ENCODE data around the gene NFKBIL1.

Gene NFKBIL1

GRCh38 chr6:31541658-31542521, 5.5 kb upstream of the NFKBIL1 start, which contains the start of gene DDX39B:
Gene DDX39B, minus strand, starts transcription at chr6:31542003. Its CDS starts 1,471 bp downstream, at chr6:31540532.
- peak within 1 kb of the TSS; percentile 98 for H3K4me3 ChIP-seq (ENCODE audit: low read length)
- TF ChIP-seq CTCF (IDR thresholded peaks at IDR 0.05; ENCODE audit: low read depth, low read length) (no peak), EZH2phosphoT487 (IDR thresholded peaks at IDR 0.05; ENCODE audit: low read depth) (no peak)
- peaks cover 58% of the 10 kb centered on the region for H3K79me2 ChIP-seq (ENCODE audit: low read length)
- H3K36me3 ChIP-seq (replicated peaks; ENCODE audit: low read depth, low read length) = peaks cover 26% of the 10 kb centered on the region
- H3K9ac ChIP-seq (ENCODE audit: low read length) = peak within 1 kb of the TSS; percentile 96
- no peaks in the 10 kb centered on the region for H3K27me3 ChIP-seq (ENCODE audit: low read depth, low read length)
- H3K9me3 ChIP-seq (ENCODE audit: insufficient read depth, low read length) = no peaks in the 10 kb centered on the region
- peak within 1 kb of the TSS; percentile 68; the same call in 1 of the 2 replicates for H2AFZ ChIP-seq (ENCODE audit: low read depth, low read length)
- peak within 1 kb of the TSS; percentile 88 for H3K4me2 ChIP-seq (ENCODE audit: low read length)
- peak within 1 kb of the TSS; percentile 85 for H3K27ac ChIP-seq (ENCODE audit: low read length)
- peaks cover 27% of the 10 kb centered on the region for H3K4me1 ChIP-seq (ENCODE audit: low read length)
- H4K20me1 ChIP-seq (ENCODE audit: insufficient read depth, low read length) = peaks cover 33% of the 10 kb centered on the region

- H3K4me2 ChIP-seq (ENCODE audit: low read length) = no peak overlapping the region
- peaks cover 26% of the 10 kb centered on the region for H4K20me1 ChIP-seq (ENCODE audit: insufficient read depth, low read length)
- no peak overlapping the region for H3K27ac ChIP-seq (ENCODE audit: low read length)
- TF ChIP-seq CTCF (IDR thresholded peaks at IDR 0.05; ENCODE audit: low read depth, low read length) (no peak), EZH2phosphoT487 (IDR thresholded peaks at IDR 0.05; ENCODE audit: low read depth) (no peak)
- no peak overlapping the region for H3K9ac ChIP-seq (ENCODE audit: low read length)
- no peak overlapping the region for H2AFZ ChIP-seq (ENCODE audit: low read depth, low read length)
- no peaks in the 10 kb centered on the region for H3K9me3 ChIP-seq (ENCODE audit: insufficient read depth, low read length)
- peaks cover 23% of the 10 kb centered on the region for H3K36me3 ChIP-seq (replicated peaks; ENCODE audit: low read depth, low read length)
- H3K27me3 ChIP-seq (ENCODE audit: low read depth, low read length) = no peaks in the 10 kb centered on the region
- peaks cover 35% of the 10 kb centered on the region for H3K4me1 ChIP-seq (ENCODE audit: low read length)
- peaks cover 52% of the 10 kb centered on the region for H3K79me2 ChIP-seq (ENCODE audit: low read length)
- H3K4me3 ChIP-seq (ENCODE audit: low read length) = no peak overlapping the region
These were observed 3.8 kb upstream of the NFKBIL1 start for GRCh38 chr6:31543639-31544038.

- Histone ChIP-seq H3K27me3 (ENCODE audit: low read depth, low read length) (no peaks in the 10 kb centered on the region), H3K4me3 (ENCODE audit: low read length) (no peak overlapping the region), H3K79me2 (ENCODE audit: low read length) (peaks cover 42% of the 10 kb centered on the region), H3K4me2 (ENCODE audit: low read length) (no peak overlapping the region), H3K27ac (ENCODE audit: low read length) (no peak overlapping the region), H3K9me3 (ENCODE audit: insufficient read depth, low read length) (no peaks in the 10 kb centered on the region), H3K4me1 (ENCODE audit: low read length) (peaks cover 27% of the 10 kb centered on the region), H2AFZ (ENCODE audit: low read depth, low read length) (no peak overlapping the region), H3K36me3 (replicated peaks; ENCODE audit: low read depth, low read length) (peaks cover 17% of the 10 kb centered on the region), H3K9ac (ENCODE audit: low read length) (no peak overlapping the region), H4K20me1 (ENCODE audit: insufficient read depth, low read length) (peaks cover 16% of the 10 kb centered on the region)
- TF ChIP-seq EZH2phosphoT487 (IDR thresholded peaks at IDR 0.05; ENCODE audit: low read depth) (no peak), CTCF (IDR thresholded peaks at IDR 0.05; ENCODE audit: low read depth, low read length) (no peak)
These were observed 2.7 kb upstream of the NFKBIL1 start for GRCh38 chr6:31544676-31545075.

GRCh38 chr6:31545291-31545690, 2.1 kb upstream of the NFKBIL1 start:
- no peak overlapping the region for H3K4me3 ChIP-seq (ENCODE audit: low read length)
- TF ChIP-seq CTCF (IDR thresholded peaks at IDR 0.05; ENCODE audit: low read depth, low read length) (no peak), EZH2phosphoT487 (IDR thresholded peaks at IDR 0.05; ENCODE audit: low read depth) (no peak)
- H3K9me3 ChIP-seq (ENCODE audit: insufficient read depth, low read length) = no peaks in the 10 kb centered on the region
- H3K79me2 ChIP-seq (ENCODE audit: low read length) = peaks cover 36% of the 10 kb centered on the region
- no peak overlapping the region for H3K9ac ChIP-seq (ENCODE audit: low read length)
- H3K36me3 ChIP-seq (replicated peaks; ENCODE audit: low read depth, low read length) = peaks cover 11% of the 10 kb centered on the region
- no peaks in the 10 kb centered on the region for H3K27me3 ChIP-seq (ENCODE audit: low read depth, low read length)
- H4K20me1 ChIP-seq (ENCODE audit: insufficient read depth, low read length) = peaks cover 10% of the 10 kb centered on the region
- peaks cover 24% of the 10 kb centered on the region for H3K4me1 ChIP-seq (ENCODE audit: low read length)
- H2AFZ ChIP-seq (ENCODE audit: low read depth, low read length) = no peak overlapping the region
- no peak overlapping the region for H3K4me2 ChIP-seq (ENCODE audit: low read length)
- no peak overlapping the region for H3K27ac ChIP-seq (ENCODE audit: low read length)

Measured in OCI-LY3 (cell line).